CD8-positive, alpha-beta memory T cell (primary cell): ENCODE results near the gene SOX6. TPM values are rescaled to one million over a fixed set of nuclear protein-coding genes. Genes with fewer than 3 reads are reported as not detected.

Source experiments
- CTCF ChIA-PET: fragments of 350-600 bp; sonication (Branson Sonifier 250); formaldehyde crosslinking; loops from one replicate; lab custom pipeline; 2021; ENCODE audit warnings: antibody characterized with exemption; lab: Charles Lee
- POLR2A ChIA-PET: fragments of 350-600 bp; sonication (Branson Sonifier 250); formaldehyde crosslinking; loops from one replicate; lab custom pipeline; 2021; ENCODE audit warnings: antibody characterized with exemption; lab: Charles Lee
- DNase-seq, 5 donors: peaks; one replicate each; pipeline versions ENCODE4 v3.0.0 to v3.0.0-alpha.2; 2020 to 2022; ENCODE audit warnings: mixed read lengths in 1 of 5
- H3K27ac ChIP-seq: one replicate; pipeline ENCODE4 v1.7.0; 2013; ENCODE audit warnings: low read depth, mild to moderate bottlenecking, low read length, moderate library complexity
- H3K27me3 ChIP-seq: 2 replicates; pipeline ENCODE4 v1.7.0; 2013; ENCODE audit warnings: low read length, mild to moderate bottlenecking; ENCODE audit not compliant: insufficient read depth, poor library complexity, severe bottlenecking
- H3K36me3 ChIP-seq: 2 replicates; pipeline ENCODE4 v1.7.0; 2013; ENCODE audit warnings: mild to moderate bottlenecking, low read length, moderate library complexity; ENCODE audit not compliant: insufficient read depth
- H3K4me1 ChIP-seq: 2 replicates; pipeline ENCODE4 v1.7.0; 2013; ENCODE audit warnings: mild to moderate bottlenecking, low read length, moderate library complexity; ENCODE audit not compliant: insufficient read depth
- H3K4me3 ChIP-seq: 2 replicates; pipeline ENCODE4 v1.7.0; 2013; ENCODE audit warnings: mild to moderate bottlenecking, low read length
- H3K9me3 ChIP-seq: 2 replicates; pipeline ENCODE4 v1.7.0; 2013; ENCODE audit warnings: mild to moderate bottlenecking, low read length
- H3K27ac Mint-ChIP-seq, 8 donors: one replicate each; pipeline ENCODE4 v1.8.0; 2020 to 2021; ENCODE audit warnings: mixed read lengths in 8 of 8, mild to moderate bottlenecking in 6 of 8, inconsistent platforms in 3 of 8, moderate library complexity in 3 of 8
- H3K27me3 Mint-ChIP-seq, 2 donors: one replicate each; pipeline ENCODE4 v1.8.0; 2020 to 2021; ENCODE audit warnings: mixed read lengths in 2 of 2, mild to moderate bottlenecking in 1 of 2, moderate library complexity in 1 of 2
- H3K36me3 Mint-ChIP-seq, 3 donors: one replicate each; pipeline ENCODE4 v1.8.0; 2020 to 2021; ENCODE audit warnings: mixed read lengths in 3 of 3, inconsistent platforms in 1 of 3, mild to moderate bottlenecking in 1 of 3
- H3K4me1 Mint-ChIP-seq, 3 donors: one replicate each; pipeline ENCODE4 v1.8.0; 2020 to 2021; ENCODE audit warnings: mixed read lengths in 3 of 3, inconsistent platforms in 1 of 3, mild to moderate bottlenecking in 1 of 3
- H3K4me3 Mint-ChIP-seq, 7 donors: one replicate each; pipeline ENCODE4 v1.8.0; 2020 to 2021; ENCODE audit warnings: mixed read lengths in 7 of 7, mild to moderate bottlenecking in 6 of 7, moderate library complexity in 4 of 7, inconsistent platforms in 2 of 7
- H3K9me3 Mint-ChIP-seq, 5 donors: one replicate each; pipeline ENCODE4 v1.8.0; 2020 to 2022; ENCODE audit warnings: mixed read lengths in 5 of 5, mild to moderate bottlenecking in 3 of 5, moderate library complexity in 2 of 5, inconsistent platforms in 1 of 5
- polyA plus RNA-seq: library from polyadenylated mRNA; unstranded; fragments of 300-500 nt; fragmentation: Illumina TruSeq; gene quantifications from one replicate; pipeline ENCODE4 v1.2.3, GENCODE V29; 2021
- total RNA-seq, 2 experiments: library from RNA; stranded (reverse); gene quantifications; one replicate each; pipeline ENCODE4 v1.2.3, GENCODE V29; 2021

The SOX6 gene
- total and polyA plus RNA-seq, 3 experiments from 2014 or later, result not detected

DNA sequence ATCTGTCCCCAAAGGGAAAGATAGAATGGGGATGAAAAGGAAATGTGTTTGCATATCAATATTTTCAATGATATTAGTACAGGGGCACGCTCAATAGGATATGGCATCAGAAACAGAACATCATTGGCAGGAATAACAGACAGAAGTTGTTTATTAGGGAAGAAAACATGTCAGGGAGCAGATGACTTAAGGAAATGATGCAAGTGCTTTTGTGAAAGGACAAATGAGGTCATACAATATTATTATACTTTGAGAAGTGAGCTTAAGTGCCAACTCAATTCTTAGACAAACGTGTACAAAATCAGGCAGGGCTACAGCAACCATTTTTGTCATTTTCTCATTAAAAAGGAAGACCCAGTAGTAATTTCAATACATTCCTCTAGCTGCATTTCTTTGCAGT lies 388.4 kb downstream of the SOX6 start:
- Histone ChIP-seq H3K36me3 (no peaks in the 10 kb centered on the region), H3K27me3 (no peaks in the 10 kb centered on the region), H3K27ac (peak overlapping the region; percentile 29), H3K4me3 (no peak overlapping the region), H3K9me3 (no peaks in the 10 kb centered on the region), H3K4me1 (no peaks in the 10 kb centered on the region)
- no peaks in the 10 kb centered on the region for H3K4me1 Mint-ChIP-seq
- no peak overlapping the region for H3K4me3 Mint-ChIP-seq
- H3K9me3 Mint-ChIP-seq, result peaks cover 0 to 10% (median 3%) of the 10 kb centered on the region in 5 donors
- H3K36me3 Mint-ChIP-seq, result no peaks in the 10 kb centered on the region
- no peak for DNase-seq
- H3K27ac Mint-ChIP-seq, result no peak overlapping the region
- ChIA-PET POLR2A (no interaction called here), CTCF (no interaction called here)
- H3K27me3 Mint-ChIP-seq, result no peaks in the 10 kb centered on the region

DNA sequence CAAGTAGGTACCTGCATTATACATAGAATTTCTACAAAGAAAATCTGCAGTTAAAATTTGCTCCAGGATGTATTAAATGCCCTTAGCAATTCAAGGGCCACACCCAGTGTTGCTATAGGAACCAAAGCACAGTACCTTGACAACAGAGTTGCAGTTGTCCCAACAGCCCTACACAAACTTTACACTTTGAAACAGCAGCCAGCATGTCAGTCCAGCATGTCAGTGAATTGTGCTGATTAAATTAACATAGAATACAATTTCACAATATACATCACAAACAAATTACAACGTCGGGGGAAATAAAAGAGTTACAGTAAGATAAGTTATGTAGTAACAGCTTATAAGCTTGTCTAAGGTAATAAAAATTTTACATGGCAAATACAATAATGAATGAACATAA lies 389.2 kb downstream of the SOX6 start:
- Histone ChIP-seq H3K36me3 (no peaks in the 10 kb centered on the region), H3K4me1 (no peaks in the 10 kb centered on the region), H3K27me3 (no peaks in the 10 kb centered on the region), H3K9me3 (no peaks in the 10 kb centered on the region), H3K4me3 (no peak overlapping the region), H3K27ac (no peak overlapping the region)
- no peaks in the 10 kb centered on the region for H3K4me1 Mint-ChIP-seq
- H3K27ac Mint-ChIP-seq, result no peak overlapping the region
- H3K27me3 Mint-ChIP-seq, result no peaks in the 10 kb centered on the region
- peaks cover 0 to 14% (median 7%) of the 10 kb centered on the region in 5 donors for H3K9me3 Mint-ChIP-seq
- ChIA-PET POLR2A (no interaction called here), CTCF (no interaction called here)
- H3K4me3 Mint-ChIP-seq, result no peak overlapping the region
- no peaks in the 10 kb centered on the region for H3K36me3 Mint-ChIP-seq
- DNase-seq, result no peak

DNA sequence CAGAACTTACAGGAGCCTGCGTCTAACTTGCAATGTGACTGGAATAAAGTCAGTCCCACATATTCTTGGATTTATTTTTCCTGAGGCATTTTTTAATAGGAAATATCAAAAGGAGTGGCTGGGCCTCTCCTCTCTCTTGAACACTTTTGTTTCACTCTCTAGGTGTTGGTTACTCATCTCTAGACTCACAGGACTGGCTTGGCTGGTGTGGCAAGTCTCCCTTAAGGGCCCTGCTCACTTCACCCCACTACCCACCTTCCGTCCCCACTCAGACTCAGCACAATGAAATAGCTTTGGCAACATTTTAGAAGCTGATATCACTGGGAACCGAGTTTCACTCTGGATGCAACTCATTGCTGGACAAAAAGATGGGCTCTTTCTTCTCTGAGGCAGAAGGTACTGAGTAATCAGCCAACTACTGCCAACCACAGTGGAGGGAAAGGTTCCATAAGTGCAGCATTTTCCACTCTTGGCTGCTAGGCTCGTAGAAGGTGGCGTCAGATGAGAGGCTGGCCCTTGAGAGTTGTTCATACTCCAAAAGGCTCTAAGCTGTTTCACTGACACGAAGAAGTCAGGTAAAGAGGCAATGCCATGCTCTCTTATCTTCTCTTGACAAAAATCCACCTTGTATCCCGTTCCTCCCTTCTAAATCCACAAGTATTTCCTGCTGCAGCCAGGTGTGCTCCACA lies 390.6 kb downstream of the SOX6 start:
- Histone ChIP-seq H3K27ac (no peak overlapping the region), H3K4me3 (no peak overlapping the region), H3K27me3 (no peaks in the 10 kb centered on the region), H3K9me3 (no peaks in the 10 kb centered on the region), H3K4me1 (no peaks in the 10 kb centered on the region), H3K36me3 (no peaks in the 10 kb centered on the region)
- ChIA-PET POLR2A (no interaction called here), CTCF (no interaction called here)
- Mint-ChIP-seq H3K4me1 (no peaks in the 10 kb centered on the region), H3K9me3 (peaks cover 0 to 14% (median 7%) of the 10 kb centered on the region in 5 donors), H3K36me3 (no peaks in the 10 kb centered on the region), H3K4me3 (no peak overlapping the region), H3K27me3 (no peaks in the 10 kb centered on the region), H3K27ac (no peak overlapping the region)
- DNase-seq, result no peak

DNA sequence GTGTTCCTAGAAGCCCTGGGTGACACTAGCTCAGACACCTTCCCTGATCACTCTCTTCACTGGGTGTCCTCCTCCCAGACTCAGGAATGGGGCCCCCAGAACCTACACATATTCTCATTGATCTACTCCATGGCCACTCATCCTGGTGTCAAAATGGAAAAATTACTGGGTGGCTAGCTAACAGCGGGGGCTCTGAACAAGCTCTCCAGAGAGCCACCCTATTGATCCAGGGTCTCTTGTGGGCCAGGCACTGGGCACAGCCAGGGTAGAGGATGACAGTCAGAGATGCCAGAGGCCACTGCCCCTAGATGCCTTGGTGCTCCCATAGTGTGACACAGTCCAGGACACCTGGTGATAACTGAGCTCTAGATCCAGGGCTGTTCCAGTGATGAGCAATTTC lies 393.1 kb downstream of the SOX6 start:
- Histone ChIP-seq H3K27ac (no peak overlapping the region), H3K4me3 (no peak overlapping the region), H3K4me1 (no peaks in the 10 kb centered on the region), H3K27me3 (no peaks in the 10 kb centered on the region), H3K9me3 (no peaks in the 10 kb centered on the region), H3K36me3 (no peaks in the 10 kb centered on the region)
- CTCF ChIA-PET, result no interaction called here
- H3K4me1 Mint-ChIP-seq, result no peaks in the 10 kb centered on the region
- H3K27ac Mint-ChIP-seq, result no peak overlapping the region
- no peaks in the 10 kb centered on the region for H3K36me3 Mint-ChIP-seq
- no peak overlapping the region for H3K4me3 Mint-ChIP-seq
- no peaks in the 10 kb centered on the region for H3K27me3 Mint-ChIP-seq
- peaks cover 0 to 17% (median 5%) of the 10 kb centered on the region in 5 donors for H3K9me3 Mint-ChIP-seq
- POLR2A ChIA-PET, result no interaction called here
- no peak for DNase-seq

DNA sequence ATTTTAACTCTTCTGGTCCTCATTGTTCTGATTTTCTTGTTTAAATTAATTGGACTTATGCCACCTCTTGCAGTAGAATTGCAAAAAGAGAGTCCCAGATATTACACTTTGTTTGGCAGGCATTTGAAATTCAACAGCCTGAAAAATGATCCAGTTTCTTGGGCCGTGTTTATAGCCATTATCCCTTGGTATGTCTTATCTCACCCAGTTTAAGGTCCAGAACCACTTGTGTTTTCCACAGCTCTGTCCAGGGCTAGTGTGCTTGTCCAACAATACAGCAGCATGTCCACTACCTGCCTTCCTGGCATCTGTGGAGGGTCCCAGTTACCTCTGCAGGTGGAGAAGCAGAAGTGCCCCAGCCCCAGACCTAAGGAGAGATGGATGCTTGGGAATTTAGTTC lies 397.4 kb downstream of the SOX6 start:
- Mint-ChIP-seq H3K4me1 (no peaks in the 10 kb centered on the region), H3K27me3 (no peaks in the 10 kb centered on the region), H3K4me3 (no peak overlapping the region), H3K9me3 (peaks cover 0 to 15% (median 9%) of the 10 kb centered on the region in 5 donors), H3K36me3 (no peaks in the 10 kb centered on the region), H3K27ac (no peak overlapping the region)
- no peaks in the 10 kb centered on the region for H3K9me3 ChIP-seq
- no peaks in the 10 kb centered on the region for H3K27me3 ChIP-seq
- no peaks in the 10 kb centered on the region for H3K4me1 ChIP-seq
- no peak overlapping the region for H3K4me3 ChIP-seq
- H3K27ac ChIP-seq, result no peak overlapping the region
- no peaks in the 10 kb centered on the region for H3K36me3 ChIP-seq
- ChIA-PET POLR2A (no interaction called here), CTCF (no interaction called here)
- no peak for DNase-seq

DNA sequence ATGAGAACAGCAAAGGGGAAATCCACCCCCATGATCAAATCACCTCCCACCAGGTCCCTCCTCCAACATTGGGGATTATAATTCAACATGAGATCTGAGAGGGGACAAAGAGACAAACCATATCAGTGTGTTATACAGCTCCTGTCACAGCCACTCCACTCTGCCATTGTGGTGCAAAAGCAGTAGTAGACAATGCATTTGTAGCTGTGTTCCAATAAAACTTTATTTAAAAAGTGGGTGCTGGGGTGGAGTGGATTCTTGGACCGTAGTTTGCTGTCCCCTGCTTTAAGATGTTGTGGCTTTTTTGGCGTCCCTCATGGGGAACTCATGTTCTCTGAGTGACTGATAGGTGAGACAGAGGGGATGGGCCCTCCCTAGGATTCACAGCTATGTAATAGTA lies 399.1 kb downstream of the SOX6 start:
- Histone ChIP-seq H3K9me3 (no peaks in the 10 kb centered on the region), H3K4me3 (no peak overlapping the region), H3K36me3 (no peaks in the 10 kb centered on the region), H3K4me1 (no peaks in the 10 kb centered on the region), H3K27ac (no peak overlapping the region), H3K27me3 (no peaks in the 10 kb centered on the region)
- CTCF ChIA-PET, result no interaction called here
- Mint-ChIP-seq H3K27me3 (no peaks in the 10 kb centered on the region), H3K27ac (no peak overlapping the region), H3K4me3 (no peak overlapping the region), H3K36me3 (no peaks in the 10 kb centered on the region), H3K4me1 (no peaks in the 10 kb centered on the region), H3K9me3 (peaks cover 0 to 11% (median 6%) of the 10 kb centered on the region in 5 donors)
- POLR2A ChIA-PET, result no interaction called here
- no peak for DNase-seq

DNA sequence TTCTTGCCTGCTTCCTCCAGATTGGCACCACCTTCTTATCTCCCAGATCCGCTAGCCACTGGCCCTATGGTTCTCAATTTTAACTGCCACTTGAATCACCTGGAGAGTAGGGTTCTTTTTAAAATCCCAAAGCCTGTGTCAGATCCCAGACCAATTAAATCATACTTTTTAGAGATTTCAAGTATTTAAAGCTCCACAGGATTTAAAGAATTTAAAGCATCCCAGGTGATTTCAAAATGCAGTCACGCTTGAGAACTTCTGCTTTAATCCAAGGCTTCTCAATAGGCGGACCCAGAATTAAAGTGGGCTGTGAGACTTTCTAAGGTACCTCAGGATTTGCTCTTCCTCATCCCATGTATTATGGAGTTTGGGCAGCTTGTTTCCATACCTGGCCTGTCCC lies 400.0 kb downstream of the SOX6 start:
- H3K27me3 ChIP-seq, result no peaks in the 10 kb centered on the region
- Mint-ChIP-seq H3K9me3 (peaks cover 0 to 11% (median 6%) of the 10 kb centered on the region in 5 donors), H3K4me3 (no peak overlapping the region), H3K27me3 (no peaks in the 10 kb centered on the region), H3K27ac (no peak overlapping the region), H3K4me1 (no peaks in the 10 kb centered on the region), H3K36me3 (no peaks in the 10 kb centered on the region)
- DNase-seq, result no peak
- no peak overlapping the region for H3K4me3 ChIP-seq
- ChIA-PET POLR2A (no interaction called here), CTCF (no interaction called here)
- H3K36me3 ChIP-seq, result no peaks in the 10 kb centered on the region
- no peaks in the 10 kb centered on the region for H3K9me3 ChIP-seq
- H3K4me1 ChIP-seq, result no peaks in the 10 kb centered on the region
- no peak overlapping the region for H3K27ac ChIP-seq

DNA sequence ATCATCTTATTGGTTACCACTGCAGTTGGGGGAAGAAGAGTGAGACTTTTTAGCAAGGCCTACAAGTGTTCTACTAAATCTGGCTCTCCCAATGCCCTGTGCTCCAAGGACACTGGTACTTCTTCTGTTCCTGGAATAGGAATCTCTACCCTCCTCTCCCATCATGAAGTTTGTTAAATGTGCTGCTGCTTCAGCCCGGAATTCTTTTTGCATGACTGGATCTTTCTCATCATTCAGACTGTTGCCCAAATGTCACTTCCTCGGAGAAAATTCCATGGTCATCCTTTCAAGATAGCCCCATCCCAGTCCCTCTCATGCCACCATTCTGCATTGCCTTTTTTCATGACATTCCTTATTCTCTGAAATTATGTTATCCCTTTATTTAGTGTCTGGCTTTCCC lies 400.8 kb downstream of the SOX6 start:
- DNase-seq, result no peak
- no peak overlapping the region for H3K27ac Mint-ChIP-seq
- Histone ChIP-seq H3K9me3 (no peaks in the 10 kb centered on the region), H3K36me3 (no peaks in the 10 kb centered on the region), H3K27ac (no peak overlapping the region), H3K27me3 (no peaks in the 10 kb centered on the region), H3K4me1 (no peaks in the 10 kb centered on the region), H3K4me3 (no peak overlapping the region)
- H3K9me3 Mint-ChIP-seq, result peaks cover 0 to 11% (median 6%) of the 10 kb centered on the region in 5 donors
- H3K36me3 Mint-ChIP-seq, result no peaks in the 10 kb centered on the region
- CTCF ChIA-PET, result no interaction called here
- POLR2A ChIA-PET, result no interaction called here
- H3K4me3 Mint-ChIP-seq, result no peak overlapping the region
- H3K27me3 Mint-ChIP-seq, result no peaks in the 10 kb centered on the region
- no peaks in the 10 kb centered on the region for H3K4me1 Mint-ChIP-seq
